Pancreas (tissue), 10 donors: ENCODE results near the gene TMEM143. TPM values are rescaled to one million over a fixed set of nuclear protein-coding genes. Genes with fewer than 3 reads are reported as not detected.

Source experiments
- ATAC-seq, 4 donors: fragments of 200-7000 bp; cut with Tn5 transposase; one replicate each; pipeline versions ENCODE4 v1.8.0 to v1.9.1; 2020; ENCODE audit warnings: mild to moderate bottlenecking in 4 of 4, moderate library complexity in 4 of 4
- DNase-seq, 6 donors: peaks; one replicate each; pipeline ENCODE4 v3.0.0-alpha.2; 2020
- FAIRE-seq: peaks from 2 replicates; lab custom pipeline; 2012; peaks lifted over from hg19 to GRCh38; lab: Jason Lieb, UNC
- H3K27ac ChIP-seq, 4 donors: fragments of 200-600 bp; sonication (generic); 1 replicate in 3 of 4; 2 replicates in 1 of 4; pipeline versions ENCODE4 v1.5.0 to v1.8.0; 2020
- H3K27me3 ChIP-seq, 4 donors: fragments of 200-600 bp; one replicate each; pipeline ENCODE4 v1.8.0; 2021
- H3K36me3 ChIP-seq, 3 donors: fragments of 200-600 bp; sonication (generic) in 1 of 3; one replicate each; pipeline versions ENCODE4 v1.5.0 to v1.8.0; 2020 to 2021
- H3K4me1 ChIP-seq, 3 donors: fragments of 200-600 bp; one replicate each; pipeline ENCODE4 v1.8.0; 2021
- H3K4me3 ChIP-seq, 4 donors: fragments of 200-600 bp; sonication (generic) in 2 of 4; one replicate each; pipeline versions ENCODE4 v1.5.0 to v1.8.0; 2020 to 2021
- H3K9me3 ChIP-seq, 4 donors: fragments of 200-600 bp; one replicate each; pipeline ENCODE4 v1.8.0; 2021
- WGBS, 2 donors: extraction: QIAGEN DNeasy Blood & Tissue Kit; methylation state at CpG; one replicate each; pipeline ENCODE4 v1.1.7; 2013; 5-methylcytosine and 5-hydroxymethylcytosine counted together
- intact Hi-C, 3 donors: fragments of 100-400 bp; cut with DNase I; formaldehyde crosslinking; loops; one replicate each; pipeline versions ENCODE4 v1.11.1 to v1.14.2; 2022
- polyA plus RNA-seq, 2 donors: library from polyadenylated mRNA; stranded (reverse); fragments of 200-250 nt; gene quantifications; one replicate each; pipeline ENCODE4 v1.2.3, GENCODE V29; 2013
- total RNA-seq, 6 donors: library from RNA; stranded (reverse); fragmentation: NEBNext Ultra II Directional in 4 of 6; extraction: Animal tissue kit (Norgen Biotek cat#: 25700) in 4 of 6; gene quantifications; one replicate each; pipeline versions ENCODE4 v1.2.1 to v1.2.4, GENCODE V29; 2021 to 2023
- TF ChIP-seq, protein P1 (sequence below), 4 donors: fragments of 200-600 bp; sonication (generic) in 3 of 4; IDR thresholded peaks; one replicate each; pipeline versions ENCODE4 v1.5.0 to v1.8.0; 2021; ENCODE audit warnings: antibody characterized with exemption in 4 of 4
- donor health status: healthy with polysubstance abuse.
- donor health status: DM: no; HTN: no; CAD: no; lungs with moderate emphysema.
- donor health status: DM: no; HTN: no; CAD: no.
- donor health status: control.
- donor health status: control.
- donor health status: Bipolar disorder and iron deficiency.
- donor health status: DM: yes; HTN: yes; CAD: no.
- donor health status: DM: no; HTN: no; CAD: no.
- donor health status: DM: no; HTN: no; CAD: no.
- donor health status: DM: yes; HTN: yes; CAD: no.

Gene TMEM143
- total and polyA plus RNA-seq, 8 donors = 3.3 to 11.2 (median 5.1) TPM

DNA sequence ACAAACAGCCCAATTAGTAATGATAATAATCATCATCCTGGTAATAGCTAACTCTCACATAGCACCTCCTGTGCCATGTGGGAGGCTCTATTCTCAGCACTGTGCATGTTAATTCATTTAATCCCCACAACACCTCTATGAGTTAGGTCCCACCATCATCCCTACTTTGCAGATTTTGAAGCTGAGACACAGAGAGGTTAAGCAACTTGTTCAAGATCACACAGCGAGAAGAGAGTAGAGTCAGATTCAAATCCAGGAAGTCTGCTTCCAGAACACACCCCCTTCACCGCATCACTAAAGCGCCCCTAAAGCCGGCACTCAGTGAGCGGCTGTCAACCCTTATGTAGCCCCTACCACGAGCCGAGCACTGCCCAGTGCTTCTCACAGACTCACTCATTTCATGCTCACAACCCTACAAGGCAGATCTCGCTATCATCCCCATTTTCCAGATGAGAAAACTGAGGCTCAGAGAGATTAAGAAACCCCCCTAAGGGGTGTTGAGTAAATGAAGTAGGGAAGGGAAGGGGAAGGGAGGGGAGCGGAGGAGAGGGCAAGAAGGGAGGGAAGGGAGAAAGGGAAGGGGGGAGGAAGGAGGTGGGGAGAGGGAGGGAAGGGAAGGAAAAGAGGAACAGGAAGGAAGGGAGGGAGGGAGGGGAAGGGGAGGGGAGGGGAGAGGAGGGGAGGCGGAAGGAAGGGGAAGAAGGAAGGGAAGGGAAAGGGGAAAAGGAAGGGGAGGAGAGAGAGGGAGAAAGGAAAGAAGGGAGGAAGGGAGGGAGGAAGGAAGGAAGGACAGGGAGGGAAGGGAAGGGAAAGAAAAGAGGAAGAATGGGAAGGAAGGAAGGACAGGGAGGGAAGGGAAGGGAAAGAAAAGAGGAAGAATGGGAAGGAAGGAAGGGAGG, 22.0 kb downstream of the TMEM143 start:
- TF ChIP-seq, protein P1, sequence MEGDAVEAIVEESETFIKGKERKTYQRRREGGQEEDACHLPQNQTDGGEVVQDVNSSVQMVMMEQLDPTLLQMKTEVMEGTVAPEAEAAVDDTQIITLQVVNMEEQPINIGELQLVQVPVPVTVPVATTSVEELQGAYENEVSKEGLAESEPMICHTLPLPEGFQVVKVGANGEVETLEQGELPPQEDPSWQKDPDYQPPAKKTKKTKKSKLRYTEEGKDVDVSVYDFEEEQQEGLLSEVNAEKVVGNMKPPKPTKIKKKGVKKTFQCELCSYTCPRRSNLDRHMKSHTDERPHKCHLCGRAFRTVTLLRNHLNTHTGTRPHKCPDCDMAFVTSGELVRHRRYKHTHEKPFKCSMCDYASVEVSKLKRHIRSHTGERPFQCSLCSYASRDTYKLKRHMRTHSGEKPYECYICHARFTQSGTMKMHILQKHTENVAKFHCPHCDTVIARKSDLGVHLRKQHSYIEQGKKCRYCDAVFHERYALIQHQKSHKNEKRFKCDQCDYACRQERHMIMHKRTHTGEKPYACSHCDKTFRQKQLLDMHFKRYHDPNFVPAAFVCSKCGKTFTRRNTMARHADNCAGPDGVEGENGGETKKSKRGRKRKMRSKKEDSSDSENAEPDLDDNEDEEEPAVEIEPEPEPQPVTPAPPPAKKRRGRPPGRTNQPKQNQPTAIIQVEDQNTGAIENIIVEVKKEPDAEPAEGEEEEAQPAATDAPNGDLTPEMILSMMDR (IDR thresholded peaks at IDR 0.05) = no peak
- Histone ChIP-seq H3K9me3 (no peaks in the 10 kb centered on the region), H3K27me3 (no peaks in the 10 kb centered on the region), H3K4me1 (no peaks in the 10 kb centered on the region), H3K4me3 (no peak overlapping the region), H3K36me3 (no peaks in the 10 kb centered on the region), H3K27ac (no peak overlapping the region)
- FAIRE-seq (no peak), DNase-seq (no peak), ATAC-seq (no peak)
- WGBS, 2 donors = 95 to 96% methylated on average over 10 of the region's 10 CpGs
- intact Hi-C loops = no loop called here

- no peak for FAIRE-seq
- intact Hi-C loops = no loop called here
These were observed 22.7 kb downstream of the TMEM143 start for GRCh38 chr19:48340995-48341394.

DNA sequence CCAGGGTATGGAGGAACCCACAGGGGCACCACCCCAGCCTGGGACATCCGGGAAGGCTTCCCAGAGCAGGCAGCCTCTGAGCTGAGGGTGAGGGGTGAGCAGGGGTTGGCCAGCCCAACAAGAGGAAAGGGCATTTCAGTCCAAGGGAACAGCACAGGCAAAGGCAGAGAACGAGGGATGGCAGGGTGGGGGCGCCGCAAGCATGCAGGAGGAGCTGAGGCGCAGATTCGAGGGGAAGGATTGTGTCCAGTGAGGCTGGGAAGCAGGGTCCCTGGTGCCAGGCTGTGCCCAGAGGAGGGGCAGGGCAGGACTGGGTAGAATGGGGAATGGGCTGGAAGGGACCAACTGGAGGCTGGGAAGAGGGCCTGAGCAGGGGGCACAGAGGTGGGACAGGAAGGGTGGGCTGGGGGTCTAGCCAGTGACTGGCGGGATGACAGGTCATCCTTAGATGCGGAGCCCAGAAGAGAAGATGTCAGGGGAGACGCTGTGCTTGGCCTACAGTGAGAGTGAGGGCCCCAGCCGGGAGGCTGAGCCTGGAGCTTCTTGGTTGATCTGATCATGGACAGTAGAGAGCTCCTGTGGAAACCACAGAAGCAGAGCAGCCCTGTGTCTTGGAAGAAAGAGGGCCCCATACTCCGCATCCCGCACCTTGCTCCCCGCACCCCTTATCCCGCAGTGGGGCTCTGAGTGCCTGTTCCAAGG, 24.8 kb downstream of the TMEM143 start:
- TF ChIP-seq, protein P1 (IDR thresholded peaks at IDR 0.05) = no peak
- ATAC-seq = no peak
- DNase-seq = no peak
- no peak for FAIRE-seq
- H3K27me3 ChIP-seq = no peaks in the 10 kb centered on the region
- peaks cover 0 to 4% (median 0%) of the 10 kb centered on the region in 3 donors for H3K4me1 ChIP-seq
- no peaks in the 10 kb centered on the region for H3K36me3 ChIP-seq
- WGBS, 2 donors = 92% methylated on average over 14 of the region's 14 CpGs
- no peak overlapping the region for H3K27ac ChIP-seq
- intact Hi-C loops = no loop called here
- no peaks in the 10 kb centered on the region for H3K9me3 ChIP-seq
- H3K4me3 ChIP-seq = no peak overlapping the region

More at GRCh38 chr19:48340995-48341394, 22.7 kb downstream of the TMEM143 start:
- H3K36me3 ChIP-seq = no peaks in the 10 kb centered on the region
- WGBS, 2 donors = 91 to 94% methylated on average over 11 of the region's 11 CpGs
- ATAC-seq (peak in 2 of 4 donors; percentile 40 to 48), DNase-seq (no peak)
- TF ChIP-seq, protein P1 (IDR thresholded peaks at IDR 0.05) = no peak
- H3K27ac ChIP-seq = no peak overlapping the region
- H3K4me3 ChIP-seq = no peak overlapping the region
- H3K9me3 ChIP-seq = no peaks in the 10 kb centered on the region
- no peaks in the 10 kb centered on the region for H3K27me3 ChIP-seq
- no peaks in the 10 kb centered on the region for H3K4me1 ChIP-seq

- ATAC-seq (no peak), DNase-seq (peak in 1 of 6 donors; percentile 54), FAIRE-seq (no peak)
- TF ChIP-seq, protein P1 (IDR thresholded peaks at IDR 0.05) = no peak
- Histone ChIP-seq H3K27ac (no peak overlapping the region), H3K27me3 (no peaks in the 10 kb centered on the region), H3K36me3 (no peaks in the 10 kb centered on the region), H3K4me3 (no peak overlapping the region), H3K4me1 (peaks cover 0 to 6% (median 0%) of the 10 kb centered on the region in 3 donors), H3K9me3 (no peaks in the 10 kb centered on the region)
- intact Hi-C loops = no loop called here
- WGBS, 2 donors = 92 to 95% methylated on average over 14 of the region's 14 CpGs
These were observed 25.4 kb downstream of the TMEM143 start for GRCh38 chr19:48338253-48338755.
